ENCODE data around the gene FBXO36. TPM values are rescaled to one million over a fixed set of nuclear protein-coding genes. Genes with fewer than 3 reads are reported as not detected.

Gene FBXO36
- total RNA-seq, 1 experiment from 2014 or later: 3.8 TPM

GRCh38 chr2:229884775-229885699 lies 37.3 kb upstream of the FBXO36 start:
- no peaks in the 10 kb centered on the region for H3K27me3 ChIP-seq (ENCODE audit: insufficient read depth, low read length)
- no peak overlapping the region for H3K4me3 ChIP-seq (replicated peaks in 1 of 2; ENCODE audit: low read depth in 1 of 2, low read length in 2 of 2)
- H3K27ac ChIP-seq (ENCODE audit: low read depth, low read length): no peak overlapping the region
- H4K20me1 ChIP-seq (ENCODE audit: insufficient read depth): peaks cover 13% of the 10 kb centered on the region; the same call in 1 of the 2 replicates
- no peaks in the 10 kb centered on the region for H3K9me3 ChIP-seq (ENCODE audit: control insufficient read depth in 1 of 2, insufficient read depth in 1 of 2, low read depth in 1 of 2, low read length in 2 of 2)
- RAD21 ChIA-PET (ENCODE audit: low non-redundant PET in 1 of 2, low total read pairs in 2 of 2, uncharacterized antibody in 2 of 2, unreplicated experiment in 2 of 2): no interaction called here
- BruUV-seq (replicated peaks): no TSS peak
- no peaks in the 10 kb centered on the region for H3K9me2 ChIP-seq (ENCODE audit: insufficient read depth)
- CTCF ChIA-PET: no interaction called here
- no peak overlapping the region for H3K4me2 ChIP-seq (ENCODE audit: low read length)
- no peak for DNase-seq (ENCODE audit: low read depth, low spot score)
- H3K9ac ChIP-seq (ENCODE audit: low read length): no peak overlapping the region
- intact Hi-C loops (cut with micrococcal nuclease): no loop called here
- H3K36me3 ChIP-seq (ENCODE audit: control insufficient read depth in 1 of 2, insufficient read depth in 2 of 2, low read length in 2 of 2): no peaks in the 10 kb centered on the region
- ATAC-seq: no peak
- H3K4me1 ChIP-seq (ENCODE audit: control insufficient read depth in 1 of 2, insufficient read depth in 2 of 2, low read length in 2 of 2): peaks cover 0 to 6% of the 10 kb centered on the region in 2 experiments; a peak in 1 of 4 replicates
- no peak overlapping the region for H2AFZ ChIP-seq (ENCODE audit: low read depth, low read length, poor library complexity, severe bottlenecking)
- TF ChIP-seq YY1 (IDR thresholded peaks at IDR 0.05; ENCODE audit: extremely low read depth, insufficient replicate concordance, low read depth, low read length) (no peak), TCF7L2 (IDR thresholded peaks at IDR 0.05; ENCODE audit: borderline replicate concordance, extremely low read depth, insufficient read depth, insufficient read length) (no peak), POLR2AphosphoS5 (IDR thresholded peaks at IDR 0.05; ENCODE audit: low read depth, low read length) (no peak)
- peaks cover 86% of the 10 kb centered on the region for H3K79me2 ChIP-seq (ENCODE audit: insufficient read depth, low read length)
- POLR2A ChIA-PET: no interaction called here

- Histone ChIP-seq H3K9me3 (ENCODE audit: control insufficient read depth in 1 of 2, insufficient read depth in 1 of 2, low read depth in 1 of 2, low read length in 2 of 2) (no peaks in the 10 kb centered on the region), H3K4me1 (ENCODE audit: control insufficient read depth in 1 of 2, insufficient read depth in 2 of 2, low read length in 2 of 2) (peaks cover 0 to 6% of the 10 kb centered on the region in 2 experiments; a peak in 1 of 4 replicates), H3K36me3 (ENCODE audit: control insufficient read depth in 1 of 2, insufficient read depth in 2 of 2, low read length in 2 of 2) (no peaks in the 10 kb centered on the region), H3K4me2 (ENCODE audit: low read length) (no peak overlapping the region), H2AFZ (ENCODE audit: low read depth, low read length, poor library complexity, severe bottlenecking) (no peak overlapping the region), H3K79me2 (ENCODE audit: insufficient read depth, low read length) (peaks cover 95% of the 10 kb centered on the region), H3K9ac (ENCODE audit: low read length) (no peak overlapping the region), H3K27me3 (ENCODE audit: insufficient read depth, low read length) (no peaks in the 10 kb centered on the region), H3K4me3 (replicated peaks in 1 of 2; ENCODE audit: low read depth in 1 of 2, low read length in 2 of 2) (no peak overlapping the region), H4K20me1 (ENCODE audit: insufficient read depth) (peaks cover 11% of the 10 kb centered on the region; the same call in 1 of the 2 replicates), H3K27ac (ENCODE audit: low read depth, low read length) (no peak overlapping the region), H3K9me2 (ENCODE audit: insufficient read depth) (no peaks in the 10 kb centered on the region)
- TF ChIP-seq FOSL1 (IDR thresholded peaks at IDR 0.05; ENCODE audit: low read depth) (no peak), CTCF (IDR thresholded peaks at IDR 0.05 in 2 of 3, conservative IDR thresholded peaks at IDR 0.05 in 1 of 3; ENCODE audit: borderline replicate concordance in 1 of 3, insufficient read depth in 1 of 3, low read depth in 2 of 3, low read length in 2 of 3) (no peak), ZFX (IDR thresholded peaks at IDR 0.05) (no peak), CEBPB (IDR thresholded peaks at IDR 0.05; ENCODE audit: low read depth) (no peak), ELF1 (IDR thresholded peaks at IDR 0.05; ENCODE audit: borderline replicate concordance, low read depth) (no peak)
- no peak for DNase-seq (ENCODE audit: low read depth, low spot score)
- intact Hi-C loops (cut with micrococcal nuclease): no loop called here
- no TSS peak for BruUV-seq (replicated peaks)
- POLR2A ChIA-PET: no interaction called here
- CTCF ChIA-PET: no interaction called here
- no peak for ATAC-seq
- RAD21 ChIA-PET (ENCODE audit: low non-redundant PET in 1 of 2, low total read pairs in 2 of 2, uncharacterized antibody in 2 of 2, unreplicated experiment in 2 of 2): no interaction called here
Observed at GRCh38 chr2:229887441-229887840, 34.9 kb upstream of the FBXO36 start.

Data from HCT116 (cell line).